ENCODE data around the gene AMBRA1. TPM values are rescaled to one million over a fixed set of nuclear protein-coding genes. Genes with fewer than 3 reads are reported as not detected.

The AMBRA1 gene
- total and polyA plus RNA-seq, 12 donors, result 5.2 to 23.3 (median 16.0) TPM

DNA sequence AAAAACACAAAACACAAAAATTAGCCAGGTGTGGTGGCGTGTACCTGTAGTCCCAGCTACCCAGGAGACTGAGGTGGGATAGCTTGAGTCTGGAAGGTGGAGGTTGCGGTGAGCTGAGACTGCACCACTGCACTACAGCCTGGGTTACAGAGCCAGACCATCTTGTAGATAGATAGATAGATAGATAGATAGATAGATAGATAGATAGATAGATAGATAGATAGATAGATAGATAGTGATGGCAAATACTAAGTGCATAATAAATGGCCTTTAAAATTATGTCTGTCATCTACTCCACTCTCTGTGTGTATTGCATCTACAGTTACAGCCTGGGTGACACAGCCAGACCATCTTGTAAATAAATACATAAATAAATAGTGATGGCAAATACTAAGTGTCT, 146.3 kb downstream of the AMBRA1 start:
- intact Hi-C loops (cut with DNase I), result no loop called here
- ATAC-seq (no peak), DNase-seq (no peak)
- H3K36me3 ChIP-seq, result peaks cover 0 to 19% (median 0%) of the 10 kb centered on the region in 9 donors
- H3K4me1 ChIP-seq, result peaks cover 12 to 51% (median 32%) of the 10 kb centered on the region in 9 donors
- no peaks in the 10 kb centered on the region for H3K9me3 ChIP-seq
- 100% methylated on average over 2 of the region's 2 CpGs for WGBS, 2 donors
- no peaks in the 10 kb centered on the region for H3K27me3 ChIP-seq
- TF ChIP-seq CTCF (IDR thresholded peaks at IDR 0.05), result no peak
- no peak overlapping the region for H3K27ac ChIP-seq
- H3K4me3 ChIP-seq, result no peak overlapping the region

GRCh38 chr11:46445920-46446771, 147.7 kb downstream of the AMBRA1 start:
- Histone ChIP-seq H3K4me3 (no peak overlapping the region), H3K36me3 (peaks cover 0 to 33% (median 0%) of the 10 kb centered on the region in 9 donors), H3K27ac (no peak overlapping the region), H3K27me3 (no peaks in the 10 kb centered on the region), H3K9me3 (no peaks in the 10 kb centered on the region), H3K4me1 (peaks cover 10 to 44% (median 28%) of the 10 kb centered on the region in 9 donors)
- peak in 5 of 8 donors; percentile 19 to 35 (median 25) for ATAC-seq
- 48 to 64% methylated on average over 4 of the region's 4 CpGs for WGBS, 2 donors
- peak in 4 of 9 donors; percentile 8 to 48 (median 26) for TF ChIP-seq CTCF (IDR thresholded peaks at IDR 0.05)
- intact Hi-C loops (cut with DNase I), result no loop called here
- no peak for DNase-seq

DNA sequence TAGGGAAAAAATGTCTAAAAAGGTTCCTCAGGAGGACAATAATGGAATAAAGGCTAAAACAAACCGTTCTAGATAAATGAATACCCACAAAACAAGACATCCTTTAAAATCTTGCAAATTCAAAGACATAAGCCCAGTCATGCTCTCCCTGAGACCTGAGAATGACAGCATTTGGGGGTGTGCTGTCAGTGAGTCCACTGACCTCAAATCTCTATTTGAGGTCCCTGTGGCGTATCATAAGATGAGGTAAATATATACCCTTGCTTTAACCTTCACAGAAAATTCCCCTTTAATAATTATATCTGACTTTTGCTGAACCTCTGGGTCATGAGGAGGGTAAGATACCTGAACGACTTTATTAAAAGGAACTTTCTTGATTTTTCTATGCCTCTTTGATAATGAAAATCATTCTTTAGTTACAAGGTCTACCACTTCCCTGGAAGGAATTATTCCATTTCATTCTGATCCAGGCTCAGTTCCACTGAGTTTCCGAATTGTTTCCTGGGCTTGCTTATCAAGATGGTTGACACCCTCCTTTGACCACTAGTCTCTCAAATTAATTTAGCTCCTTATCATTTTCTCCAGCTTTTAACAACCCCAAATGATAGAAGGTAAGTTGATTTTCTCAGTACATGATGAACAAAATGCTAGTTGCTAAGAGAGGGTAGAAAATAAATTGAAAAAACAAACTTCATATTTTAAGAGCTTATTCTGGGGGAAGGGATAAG, 148.5 kb downstream of the AMBRA1 start:
- H3K27ac ChIP-seq, result no peak overlapping the region
- intact Hi-C loops (cut with DNase I), result no loop called here

More for the DNA sequence above, 148.5 kb downstream of the AMBRA1 start:
- Histone ChIP-seq H3K4me3 (no peak overlapping the region), H3K9me3 (no peaks in the 10 kb centered on the region), H3K4me1 (peaks cover 6 to 39% (median 22%) of the 10 kb centered on the region in 9 donors), H3K27me3 (no peaks in the 10 kb centered on the region), H3K36me3 (peaks cover 0 to 35% (median 0%) of the 10 kb centered on the region in 9 donors)
- ATAC-seq (no peak), DNase-seq (no peak)
- no peak for TF ChIP-seq CTCF (IDR thresholded peaks at IDR 0.05)
- WGBS, 2 donors, result 75 to 80% methylated on average over 4 of the region's 4 CpGs
